Measurements from ENCODE around the gene GLUD1. TPM values are rescaled to one million over a fixed set of nuclear protein-coding genes. Genes with fewer than 3 reads are reported as not detected.
"Not testable (repeated sequence)": the region's sequence is repeated elsewhere in the genome, so short reads cannot be mapped to it uniquely, and the experiment has no call there.

Gene GLUD1
- total RNA-seq, 1 experiment from 2014 or later: 67.9 TPM

GRCh38 chr10:87090779-87091178, 3.9 kb downstream of the GLUD1 start:
- POLR2A ChIA-PET (ENCODE audit: unreplicated experiment): no interaction called here
- CTCF ChIA-PET: no interaction called here
- peaks cover 13% of the 10 kb centered on the region; the same call in 1 of the 2 replicates for H3K36me3 ChIP-seq (ENCODE audit: low read depth, low read length)

GRCh38 chr10:87089746-87090145, 4.9 kb downstream of the GLUD1 start:
- no TSS peak for BruUV-seq (replicated peaks)
- Histone ChIP-seq H3K9ac (ENCODE audit: low read length) (peak overlapping the region; percentile 77), H3K27ac (ENCODE audit: low read length) (peak overlapping the region; percentile 64), H3K36me3 (ENCODE audit: low read depth, low read length) (peaks cover 13% of the 10 kb centered on the region; the same call in 1 of the 2 replicates), H3K4me2 (ENCODE audit: low read length) (peak overlapping the region; percentile 90), H3K79me2 (ENCODE audit: low read length) (peaks cover 86% of the 10 kb centered on the region), H3K4me3 (ENCODE audit: low read length) (peak overlapping the region; percentile 57), H3K4me1 (ENCODE audit: insufficient read depth, low read length) (peaks cover 47% of the 10 kb centered on the region), H4K20me1 (ENCODE audit: low read length) (peaks cover 8% of the 10 kb centered on the region), H3F3A (ENCODE audit: low read length, unreplicated experiment) (peaks cover 7% of the 10 kb centered on the region), H3K9me3 (ENCODE audit: low read length) (no peaks in the 10 kb centered on the region), H2AFZ (ENCODE audit: low read length) (no peak overlapping the region), H3K9me2 (replicated peaks; ENCODE audit: low read length) (no peaks in the 10 kb centered on the region), H3K27me3 (ENCODE audit: low read length) (no peaks in the 10 kb centered on the region)
- POLR2A ChIA-PET (ENCODE audit: unreplicated experiment): interaction anchor here (0.9 kb wide), 1 partner anchor 121 kb away, joined by 4 read pairs; the partner anchor contains the start of gene ADIRF
- TF ChIP-seq EZH2 (IDR thresholded peaks at IDR 0.05; ENCODE audit: low read length, unreplicated experiment) (no peak), EZH2phosphoT487 (IDR thresholded peaks at IDR 0.05; ENCODE audit: borderline replicate concordance, low read length) (no peak), CTCF (conservative IDR thresholded peaks at IDR 0.05; ENCODE audit: low read depth, low read length) (no peak)
- peak; percentile 55 for DNase-seq
- no peak for ATAC-seq
- CTCF ChIA-PET: no interaction called here
- intact Hi-C loops (cut with micrococcal nuclease): no loop called here

More at GRCh38 chr10:87090779-87091178, 3.9 kb downstream of the GLUD1 start:
- ATAC-seq (no peak), DNase-seq (no peak)
- peaks cover 85% of the 10 kb centered on the region for H3K79me2 ChIP-seq (ENCODE audit: low read length)
- peaks cover 7% of the 10 kb centered on the region for H3F3A ChIP-seq (ENCODE audit: low read length, unreplicated experiment)
- H3K4me1 ChIP-seq (ENCODE audit: insufficient read depth, low read length): peaks cover 38% of the 10 kb centered on the region
- intact Hi-C loops (cut with micrococcal nuclease): no loop called here
- no TSS peak for BruUV-seq (replicated peaks)
- H2AFZ ChIP-seq (ENCODE audit: low read length): no peak overlapping the region
- H4K20me1 ChIP-seq (ENCODE audit: low read length): peaks cover 8% of the 10 kb centered on the region
- H3K9me2 ChIP-seq (replicated peaks; ENCODE audit: low read length): no peaks in the 10 kb centered on the region
- peak overlapping the region; percentile 77 for H3K9ac ChIP-seq (ENCODE audit: low read length)
- peak overlapping the region; percentile 57 for H3K4me3 ChIP-seq (ENCODE audit: low read length)
- H3K27me3 ChIP-seq (ENCODE audit: low read length): no peaks in the 10 kb centered on the region
- H3K4me2 ChIP-seq (ENCODE audit: low read length): peak overlapping the region; percentile 90
- no peaks in the 10 kb centered on the region for H3K9me3 ChIP-seq (ENCODE audit: low read length)
- no peak for TF ChIP-seq EZH2 (IDR thresholded peaks at IDR 0.05; ENCODE audit: low read length, unreplicated experiment)
- TF ChIP-seq EZH2phosphoT487 (IDR thresholded peaks at IDR 0.05; ENCODE audit: borderline replicate concordance, low read length): no peak
- no peak for TF ChIP-seq CTCF (conservative IDR thresholded peaks at IDR 0.05; ENCODE audit: low read depth, low read length)
- H3K27ac ChIP-seq (ENCODE audit: low read length): peak overlapping the region; percentile 64

- peak overlapping the region; percentile 94 for H3K27ac ChIP-seq (ENCODE audit: low read length)
- TF ChIP-seq CTCF (conservative IDR thresholded peaks at IDR 0.05; ENCODE audit: low read depth, low read length) (no peak), EZH2 (IDR thresholded peaks at IDR 0.05; ENCODE audit: low read length, unreplicated experiment) (no peak), EZH2phosphoT487 (IDR thresholded peaks at IDR 0.05; ENCODE audit: borderline replicate concordance, low read length) (no peak)
- H3K4me3 ChIP-seq (ENCODE audit: low read length): no peak overlapping the region
- CTCF ChIA-PET: no interaction called here
- H3K9me2 ChIP-seq (replicated peaks; ENCODE audit: low read length): no peaks in the 10 kb centered on the region
- intact Hi-C loops (cut with micrococcal nuclease): no loop called here
- H3F3A ChIP-seq (ENCODE audit: low read length, unreplicated experiment): peaks cover 9% of the 10 kb centered on the region
- H3K4me1 ChIP-seq (ENCODE audit: insufficient read depth, low read length): peaks cover 53% of the 10 kb centered on the region
- H3K36me3 ChIP-seq (ENCODE audit: low read depth, low read length): peaks cover 13% of the 10 kb centered on the region; the same call in 1 of the 2 replicates
- POLR2A ChIA-PET (ENCODE audit: unreplicated experiment): no interaction called here
- no peak overlapping the region for H2AFZ ChIP-seq (ENCODE audit: low read length)
- DNase-seq: no peak
- no peak for ATAC-seq
- H3K79me2 ChIP-seq (ENCODE audit: low read length): peaks cover 64% of the 10 kb centered on the region
- no peaks in the 10 kb centered on the region for H3K27me3 ChIP-seq (ENCODE audit: low read length)
- H4K20me1 ChIP-seq (ENCODE audit: low read length): no peaks in the 10 kb centered on the region
- no peak overlapping the region for H3K4me2 ChIP-seq (ENCODE audit: low read length)
- H3K9ac ChIP-seq (ENCODE audit: low read length): no peak overlapping the region
- BruUV-seq (replicated peaks): no TSS peak
- no peaks in the 10 kb centered on the region for H3K9me3 ChIP-seq (ENCODE audit: low read length)
These were observed 9.1 kb downstream of the GLUD1 start for GRCh38 chr10:87085537-87085936.

GRCh38 chr10:87084291-87084782, 10.3 kb downstream of the GLUD1 start:
- peak overlapping the region; percentile 24; the same call in 1 of the 2 replicates for H3K4me3 ChIP-seq (ENCODE audit: low read length)
- intact Hi-C loops (cut with micrococcal nuclease); H3K9me3 ChIP-seq (ENCODE audit: low read length); H2AFZ ChIP-seq (ENCODE audit: low read length); H4K20me1 ChIP-seq (ENCODE audit: low read length); H3K9me2 ChIP-seq (replicated peaks; ENCODE audit: low read length); BruUV-seq (replicated peaks); H3K27me3 ChIP-seq (ENCODE audit: low read length); H3F3A ChIP-seq (ENCODE audit: low read length, unreplicated experiment): not testable (repeated sequence)
- POLR2A ChIA-PET (ENCODE audit: unreplicated experiment): interaction anchor here (1.0 to 1.1 kb wide), 2 partner anchors 9 to 114 kb away, joined by 4 read pairs; no protein-coding TSS in a partner anchor
- H3K27ac ChIP-seq (ENCODE audit: low read length): peak overlapping the region; percentile 94
- peaks cover 13% of the 10 kb centered on the region; the same call in 1 of the 2 replicates for H3K36me3 ChIP-seq (ENCODE audit: low read depth, low read length)
- H3K4me1 ChIP-seq (ENCODE audit: insufficient read depth, low read length): peaks cover 41% of the 10 kb centered on the region
- CTCF ChIA-PET: interaction anchor here (1.0 kb wide), 1 partner anchor 9 kb away, joined by 3 read pairs; no protein-coding TSS in a partner anchor
- H3K79me2 ChIP-seq (ENCODE audit: low read length): peaks cover 54% of the 10 kb centered on the region
- H3K4me2 ChIP-seq (ENCODE audit: low read length): peak overlapping the region; percentile 72
- peak; percentile 73 for DNase-seq
- peak overlapping the region; percentile 79 for H3K9ac ChIP-seq (ENCODE audit: low read length)
- ATAC-seq: peak; percentile 49
